IMR-90 (cell line): ENCODE results near the gene ROM1. TPM values are rescaled to one million over a fixed set of nuclear protein-coding genes. Genes with fewer than 3 reads are reported as not detected.

Source experiments
- ATAC-seq: fragments of 200-7000 bp; cut with Tn5 transposase; 2 replicates; pipeline ENCODE4 v1.9.1; 2020; ENCODE audit warnings: low read depth, mild to moderate bottlenecking, moderate library complexity
- BruUV-seq: library from RNA; stranded (reverse); fragments of 400-500 nt; replicated peaks from 2 replicates; lab custom pipeline; 2021; lab: Mats Ljungman, UMichigan
- CTCF ChIA-PET: fragments of 300-600 bp; formaldehyde crosslinking; extraction: SDS; loops from one replicate; lab custom pipeline; 2021; ENCODE audit warnings: antibody characterized with exemption; lab: Yijun Ruan, JAX
- POLR2A ChIA-PET: fragments of 300-600 bp; sonication (Branson Sonifier 250); formaldehyde crosslinking; loops from one replicate; lab custom pipeline; 2022; ENCODE audit warnings: antibody characterized with exemption; ENCODE audit not compliant: unreplicated experiment; lab: Charles Lee
- DNase-seq: peaks from one replicate; pipeline ENCODE4 v3.0.0; 2013
- H2AFZ ChIP-seq: replicated peaks from 2 replicates; pipeline ENCODE3; 2013; ENCODE audit warnings: low read length, mild to moderate bottlenecking; ENCODE audit not compliant: poor library complexity
- H2AK5ac ChIP-seq: 2 replicates; pipeline ENCODE4 v1.6.1; 2013; ENCODE audit warnings: low read depth, low read length, inconsistent platforms
- H2AK9ac ChIP-seq: replicated peaks from 2 replicates; pipeline ENCODE3; 2013; ENCODE audit warnings: mild to moderate bottlenecking, low read depth, low read length, moderate library complexity; ENCODE audit not compliant: poor library complexity
- H2BK120ac ChIP-seq: 2 replicates; pipeline ENCODE4 v1.6.1; 2013; ENCODE audit warnings: low read depth, low read length, inconsistent platforms
- H2BK15ac ChIP-seq: 3 replicates; pipeline ENCODE4 v1.6.1; 2013; ENCODE audit warnings: low read depth, low read length, inconsistent platforms
- H2BK20ac ChIP-seq: 2 replicates; pipeline ENCODE4 v1.6.1; 2013; ENCODE audit warnings: low read depth, mild to moderate bottlenecking, inconsistent platforms, low read length, moderate library complexity
- H2BK5ac ChIP-seq: 2 replicates; pipeline ENCODE4 v1.6.1; 2013; ENCODE audit warnings: mild to moderate bottlenecking, low read depth, low read length, inconsistent platforms; ENCODE audit not compliant: poor library complexity, severe bottlenecking
- H3K14ac ChIP-seq: replicated peaks from 2 replicates; pipeline ENCODE4 v1.6.1; 2013; ENCODE audit warnings: low read depth, low read length, inconsistent platforms
- H3K18ac ChIP-seq: 2 replicates; pipeline ENCODE4 v1.6.1; 2013; ENCODE audit warnings: low read depth, low read length, control low read depth
- H3K23ac ChIP-seq: 2 replicates; pipeline ENCODE4 v1.6.1; 2013; ENCODE audit warnings: low read depth, low read length, inconsistent platforms
- H3K27ac ChIP-seq: 2 replicates; pipeline ENCODE4 v1.5.1; 2013; ENCODE audit warnings: mild to moderate bottlenecking, control low read depth, low read length; ENCODE audit not compliant: insufficient read depth
- H3K27me3 ChIP-seq: 2 replicates; pipeline ENCODE4 v1.6.1; 2013; ENCODE audit warnings: low read length; ENCODE audit not compliant: control insufficient read depth, insufficient read depth
- H3K36me3 ChIP-seq: 2 replicates; pipeline ENCODE4 v1.6.1; 2013; ENCODE audit warnings: low read length, mixed read lengths; ENCODE audit not compliant: control insufficient read depth, insufficient read depth
- H3K4ac ChIP-seq: 2 replicates; pipeline ENCODE4 v1.6.1; 2013; ENCODE audit warnings: low read depth, low read length, inconsistent platforms
- H3K4me1 ChIP-seq: 2 replicates; pipeline ENCODE4 v1.6.1; 2013; ENCODE audit warnings: low read length, mixed read lengths; ENCODE audit not compliant: control insufficient read depth, insufficient read depth
- H3K4me2 ChIP-seq: 2 replicates; pipeline ENCODE4 v1.6.1; 2013; ENCODE audit warnings: low read depth, mild to moderate bottlenecking, control low read depth, low read length, moderate library complexity
- H3K4me3 ChIP-seq: 2 replicates; pipeline ENCODE4 v1.5.1; 2013; ENCODE audit warnings: low read depth, mild to moderate bottlenecking, control low read depth, low read length, moderate library complexity; ENCODE audit not compliant: insufficient read depth
- H3K56ac ChIP-seq: 2 replicates; pipeline ENCODE4 v1.6.1; 2013; ENCODE audit warnings: low read length, inconsistent platforms; ENCODE audit not compliant: insufficient read depth; ENCODE audit errors: extremely low read depth
- H3K79me1 ChIP-seq, 2 experiments: 2 replicates each; pipeline ENCODE4 v1.6.1; 2013; ENCODE audit warnings: low read length in 2 of 2, inconsistent platforms in 1 of 2, low read depth in 1 of 2
- H3K9ac ChIP-seq: 2 replicates; pipeline ENCODE4 v1.6.1; 2013; ENCODE audit warnings: low read depth, low read length, control low read depth
- H3K9me1 ChIP-seq: 2 replicates; pipeline ENCODE4 v1.6.1; 2013; ENCODE audit warnings: low read length, inconsistent platforms; ENCODE audit not compliant: insufficient read depth
- H3K9me3 ChIP-seq: 2 replicates; pipeline ENCODE4 v1.6.1; 2013; ENCODE audit warnings: low read length; ENCODE audit not compliant: control insufficient read depth, insufficient read depth
- H4K20me1 ChIP-seq: 2 replicates; pipeline ENCODE4 v1.6.1; 2013; ENCODE audit warnings: low read length, inconsistent platforms; ENCODE audit not compliant: insufficient read depth
- H4K5ac ChIP-seq: 2 replicates; pipeline ENCODE4 v1.6.1; 2013; ENCODE audit warnings: mild to moderate bottlenecking, low read depth, low read length, control low read depth
- H4K8ac ChIP-seq, 2 experiments: 2 replicates each; pipeline ENCODE4 v1.6.1; 2013; ENCODE audit warnings: low read depth in 2 of 2, low read length in 2 of 2, control low read depth in 1 of 2, inconsistent platforms in 1 of 2
- H4K91ac ChIP-seq: 2 replicates; pipeline ENCODE4 v1.6.1; 2013; ENCODE audit warnings: low read depth, low read length, inconsistent platforms; ENCODE audit not compliant: insufficient read depth
- BHLHE40 ChIP-seq: fragments of 150-350 bp; IDR thresholded peaks from 2 replicates; pipeline ENCODE4 v1.6.1; 2016; ENCODE audit warnings: mild to moderate bottlenecking, low read depth, low read length
- CEBPB ChIP-seq: IDR thresholded peaks from 2 replicates; pipeline ENCODE4 v1.6.1; 2012; ENCODE audit warnings: low read depth, low read length, improper control_type of control experiment
- ELK1 ChIP-seq: fragments of 150-350 bp; IDR thresholded peaks from 2 replicates; pipeline ENCODE4 v1.6.1; 2016; ENCODE audit warnings: low read depth, mild to moderate bottlenecking, low read length, moderate library complexity, borderline replicate concordance
- FOS ChIP-seq: fragments of 150-350 bp; IDR thresholded peaks from 2 replicates; pipeline ENCODE4 v1.6.1; 2016; ENCODE audit warnings: low read depth, low read length
- MAFK ChIP-seq: IDR thresholded peaks from 2 replicates; pipeline ENCODE4 v1.6.1; 2012; ENCODE audit warnings: low read depth, low read length, improper control_type of control experiment
- MXI1 ChIP-seq: IDR thresholded peaks from 2 replicates; pipeline ENCODE4 v1.6.1; 2012; ENCODE audit warnings: low read depth, mild to moderate bottlenecking, low read length, moderate library complexity, borderline replicate concordance
- NFE2L2 ChIP-seq: fragments of 150-350 bp; IDR thresholded peaks from 2 replicates; pipeline ENCODE4 v1.6.1; 2016; ENCODE audit warnings: low read depth, mild to moderate bottlenecking, low read length
- POLR2A ChIP-seq: IDR thresholded peaks from 2 replicates; pipeline ENCODE4 v1.6.1; 2012; ENCODE audit warnings: mild to moderate bottlenecking, low read depth, low read length
- RAD21 ChIP-seq: IDR thresholded peaks from 2 replicates; pipeline ENCODE4 v1.6.1; 2012; ENCODE audit warnings: low read length, improper control_type of control experiment
- RFX5 ChIP-seq: IDR thresholded peaks from 2 replicates; pipeline ENCODE4 v1.8.0; 2012; ENCODE audit warnings: low read depth, mild to moderate bottlenecking, low read length, moderate library complexity
- SMC3 ChIP-seq: fragments of 150-350 bp; IDR thresholded peaks from 2 replicates; pipeline ENCODE4 v1.6.1; 2016; ENCODE audit warnings: low read depth, mild to moderate bottlenecking, antibody characterized with exemption, low read length, moderate library complexity
- WGBS, 2 experiments: methylation state at CpG; one replicate each; pipeline versions ENCODE4 v1.1.5 to v1.1.7; 2013; ENCODE audit warnings: missing lambda C conversion rate in 2 of 2; ENCODE audit not compliant: insufficient read length in 1 of 2; ENCODE audit errors: extremely low coverage in 2 of 2; 5-methylcytosine and 5-hydroxymethylcytosine counted together
- dilution Hi-C: fragments of 300-500 bp; cut with HindIII; formaldehyde crosslinking; loops from one replicate; pipeline ENCODE4 v1.14.3; 2018; ENCODE audit warnings: low sequenced_read_pairs; ENCODE audit not compliant: unreplicated experiment
- in situ Hi-C: fragments of 300-500 bp; cut with MboI; formaldehyde crosslinking; loops from 3 replicates; pipeline ENCODE4 v1.14.3; 2019; ENCODE audit warnings: low sequenced_read_pairs, inconsistent platforms, mixed read lengths
- intact Hi-C: fragments of 100-400 bp; cut with micrococcal nuclease; formaldehyde crosslinking; loops from 2 replicates; pipeline ENCODE4 v1.10.0; 2022
- polyA plus RNA-seq, 3 experiments: library from polyadenylated mRNA; depleted of rRNA; stranded (reverse); fragments of >200 nt; gene quantifications; 2 replicates each; pipeline ENCODE4 v1.2.3, GENCODE V29; 2012; ENCODE audit warnings: low replicate concordance in 1 of 3
- total RNA-seq: library from RNA; depleted of rRNA; stranded (reverse); fragments of >200 nt; gene quantifications from 2 replicates; pipeline ENCODE4 v1.2.3, GENCODE V29; 2012
- TF ChIP-seq, protein P1 (sequence below): fragments of 150-350 bp; IDR thresholded peaks from 2 replicates; pipeline ENCODE4 v1.6.1; 2017; ENCODE audit warnings: mild to moderate bottlenecking, antibody characterized with exemption, low read length, low read depth
- TF ChIP-seq, protein P2 (sequence below): conservative IDR thresholded peaks from 2 replicates; pipeline ENCODE4 v1.5.1; 2012; ENCODE audit warnings: mild to moderate bottlenecking, low read depth, low read length, improper control_type of control experiment

ROM1 gene
- total and polyA plus RNA-seq, 2 of the 4 experiments (the other 2 are of a cell fraction) = 2.2 to 2.5 TPM

GRCh38 chr11:62591448-62592145, 21.5 kb upstream of the ROM1 start, which contains the start of gene TUT1:
Gene TUT1 (minus strand): TSS chr11:62591523. CDS start chr11:62591485, 38 bp downstream.
- ChIA-PET CTCF (interaction anchor here (0.5 to 1.9 kb wide), 7 partner anchors 14 to 670 kb away, joined by 3 to 5 read pairs (median 3); partner anchors contain the start of genes B3GAT3, EML3 and ROM1), POLR2A (interaction anchor here (0.5 to 2.2 kb wide), 10 partner anchors 10 to 205 kb away, joined by 3 to 15 read pairs (median 4); partner anchors contain the start of genes B3GAT3, C11orf98, CSKMT and EEF1G)
- H4K91ac ChIP-seq = peak within 1 kb of the TSS; percentile 54
- H3K27ac ChIP-seq = peak within 1 kb of the TSS; percentile 73
- H3K4me2 ChIP-seq = peak within 1 kb of the TSS; percentile 57
- H3K23ac ChIP-seq = peak within 1 kb of the TSS; percentile 68
- peak within 1 kb of the TSS; percentile 75 for H3K9ac ChIP-seq
- H3K27me3 ChIP-seq = no peaks in the 10 kb centered on the region
- ATAC-seq (peak; percentile 97), DNase-seq (peak; percentile 99)
- peaks cover 5% of the 10 kb centered on the region; the same call in 1 of the 2 replicates for H4K20me1 ChIP-seq
- no peaks in the 10 kb centered on the region for H3K9me3 ChIP-seq
- H3K36me3 ChIP-seq = peaks cover 38% of the 10 kb centered on the region
- dilution Hi-C loops = no loop called here
- WGBS, 2 experiments = 1% methylated on average over 35 of the region's 58 CpGs; no CpG with 5 or more reads in 1 of the 2 experiments
- peak within 1 kb of the TSS; percentile 78 for H3K14ac ChIP-seq
- H4K5ac ChIP-seq = peak within 1 kb of the TSS; percentile 22; the same call in 1 of the 2 replicates
- H2AK9ac ChIP-seq = peak within 1 kb of the TSS; percentile 97
- in situ Hi-C loops = no loop called here
- peak within 1 kb of the TSS; percentile 53 for H2AK5ac ChIP-seq
- H3K79me1 ChIP-seq = peaks cover 17 to 43% of the 10 kb centered on the region in 2 experiments
- H2BK5ac ChIP-seq = peak within 1 kb of the TSS; percentile 59
- no peak within 1 kb of the TSS for H3K18ac ChIP-seq
- no TSS peak for BruUV-seq
- intact Hi-C loops = loop anchor here (10.0 kb wide), 1 partner anchor 103 kb away; no protein-coding TSS in a partner anchor
- 0 out of 2 replicates have a peak, but pooled peaks cover 4% of the 10 kb centered on the region for H3K9me1 ChIP-seq
- peak within 1 kb of the TSS; percentile 96 for H2AFZ ChIP-seq
- H3K4me1 ChIP-seq = peaks cover 6% of the 10 kb centered on the region
- no peak within 1 kb of the TSS for H2BK20ac ChIP-seq
- peak within 1 kb of the TSS; percentile 84 for H3K4ac ChIP-seq
- peak within 1 kb of the TSS; percentile 70 for H3K56ac ChIP-seq
- H2BK15ac ChIP-seq = no peak within 1 kb of the TSS
- H4K8ac ChIP-seq = peak within 1 kb of the TSS; percentile 52 to 93
- no peak within 1 kb of the TSS for H2BK120ac ChIP-seq
- H3K4me3 ChIP-seq = peak within 1 kb of the TSS; percentile 66
- no peak for TF ChIP-seq SMC3
- 0 out of 2 replicates have a peak, but pooled peaks have one; percentile 59 for TF ChIP-seq RFX5
- TF ChIP-seq POLR2A = peak; percentile 94
- TF ChIP-seq MAFK = no peak
- TF ChIP-seq, protein P1, sequence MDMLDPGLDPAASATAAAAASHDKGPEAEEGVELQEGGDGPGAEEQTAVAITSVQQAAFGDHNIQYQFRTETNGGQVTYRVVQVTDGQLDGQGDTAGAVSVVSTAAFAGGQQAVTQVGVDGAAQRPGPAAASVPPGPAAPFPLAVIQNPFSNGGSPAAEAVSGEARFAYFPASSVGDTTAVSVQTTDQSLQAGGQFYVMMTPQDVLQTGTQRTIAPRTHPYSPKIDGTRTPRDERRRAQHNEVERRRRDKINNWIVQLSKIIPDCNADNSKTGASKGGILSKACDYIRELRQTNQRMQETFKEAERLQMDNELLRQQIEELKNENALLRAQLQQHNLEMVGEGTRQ = no peak
- peak; percentile 73 for TF ChIP-seq MXI1
- TF ChIP-seq BHLHE40 = peak; percentile 25; the same call in 1 of the 2 replicates
- TF ChIP-seq ELK1 = no peak
- TF ChIP-seq FOS = no peak
- TF ChIP-seq RAD21 = 0 out of 2 replicates have a peak, but pooled peaks have one; percentile 4
- TF ChIP-seq, protein P2, sequence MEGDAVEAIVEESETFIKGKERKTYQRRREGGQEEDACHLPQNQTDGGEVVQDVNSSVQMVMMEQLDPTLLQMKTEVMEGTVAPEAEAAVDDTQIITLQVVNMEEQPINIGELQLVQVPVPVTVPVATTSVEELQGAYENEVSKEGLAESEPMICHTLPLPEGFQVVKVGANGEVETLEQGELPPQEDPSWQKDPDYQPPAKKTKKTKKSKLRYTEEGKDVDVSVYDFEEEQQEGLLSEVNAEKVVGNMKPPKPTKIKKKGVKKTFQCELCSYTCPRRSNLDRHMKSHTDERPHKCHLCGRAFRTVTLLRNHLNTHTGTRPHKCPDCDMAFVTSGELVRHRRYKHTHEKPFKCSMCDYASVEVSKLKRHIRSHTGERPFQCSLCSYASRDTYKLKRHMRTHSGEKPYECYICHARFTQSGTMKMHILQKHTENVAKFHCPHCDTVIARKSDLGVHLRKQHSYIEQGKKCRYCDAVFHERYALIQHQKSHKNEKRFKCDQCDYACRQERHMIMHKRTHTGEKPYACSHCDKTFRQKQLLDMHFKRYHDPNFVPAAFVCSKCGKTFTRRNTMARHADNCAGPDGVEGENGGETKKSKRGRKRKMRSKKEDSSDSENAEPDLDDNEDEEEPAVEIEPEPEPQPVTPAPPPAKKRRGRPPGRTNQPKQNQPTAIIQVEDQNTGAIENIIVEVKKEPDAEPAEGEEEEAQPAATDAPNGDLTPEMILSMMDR = no peak
- peak; percentile 19; the same call in 1 of the 2 replicates for TF ChIP-seq CEBPB
- TF ChIP-seq NFE2L2 = no peak
